Mucosa of gallbladder (tissue), 1 donor: ENCODE measurements around the gene ITGB1BP2. TPM values are rescaled to one million over a fixed set of nuclear protein-coding genes. Genes with fewer than 3 reads are reported as not detected.
A peak's percentile ranks its signal among the peaks of the same experiment; 100 is the strongest.
"Not testable (repeated sequence)": the region's sequence is repeated elsewhere in the genome, so short reads cannot be mapped to it uniquely, and the experiment has no call there.

Source experiments
- DNase-seq: peaks from one replicate; pipeline ENCODE4 v3.0.0-alpha.2; 2020; ENCODE audit warnings: low spot score
- total RNA-seq: library from RNA; stranded (reverse); gene quantifications from one replicate; pipeline ENCODE4 v1.2.1, GENCODE V29; 2021
- donor health status: DM: no; HTN: no; CAD: no.

ITGB1BP2 gene
- total RNA-seq, result 7.0 TPM

- DNase-seq, result no peak
Observed at GRCh38 chrX:71301195-71301924, at the start of gene ITGB1BP2. Gene ITGB1BP2, plus strand, starts transcription at chrX:71301750. Its CDS starts 57 bp downstream, at chrX:71301807.

- no peak for DNase-seq
Observed at GRCh38 chrX:71252221-71252620, 49.3 kb upstream of the ITGB1BP2 start.

GRCh38 chrX:71253253-71254091 is 48.1 kb upstream of the ITGB1BP2 start:
- DNase-seq, result no peak

- peak; percentile 84 for DNase-seq
Observed at GRCh38 chrX:71254092-71254963, 47.2 kb upstream of the ITGB1BP2 start, which contains the start of gene ZMYM3. Gene ZMYM3, minus strand, starts transcription at chrX:71254140. Its CDS starts 885 bp downstream, at chrX:71253255.

- DNase-seq, result no peak
Observed at GRCh38 chrX:71256051-71256450, 45.5 kb upstream of the ITGB1BP2 start.

GRCh38 chrX:71256856-71257255 is 44.7 kb upstream of the ITGB1BP2 start:
- DNase-seq, result no peak

GRCh38 chrX:71268624-71269023 is 32.9 kb upstream of the ITGB1BP2 start:
- DNase-seq, result not testable (repeated sequence)

GRCh38 chrX:71269801-71270395 is 31.7 kb upstream of the ITGB1BP2 start:
- no peak for DNase-seq

- not testable (repeated sequence) for DNase-seq
Observed at GRCh38 chrX:71272313-71272712, 29.2 kb upstream of the ITGB1BP2 start.

GRCh38 chrX:71281300-71281699 is 20.2 kb upstream of the ITGB1BP2 start:
- not testable (repeated sequence) for DNase-seq

GRCh38 chrX:71282514-71283402 is 18.8 kb upstream of the ITGB1BP2 start:
- DNase-seq, result no peak

- peak; percentile 95 for DNase-seq
Observed at GRCh38 chrX:71283403-71284143, 18.0 kb upstream of the ITGB1BP2 start, which contains the start of gene NONO. Gene NONO, plus strand, starts transcription at chrX:71283635. Its CDS starts 7,003 bp downstream, at chrX:71290638.

- no peak for DNase-seq
Observed at GRCh38 chrX:71285929-71286328, 15.6 kb upstream of the ITGB1BP2 start.

- DNase-seq, result no peak
Observed at GRCh38 chrX:71291381-71291780, 10.2 kb upstream of the ITGB1BP2 start.

GRCh38 chrX:71292669-71293365 is 8.7 kb upstream of the ITGB1BP2 start:
- DNase-seq, result no peak

- DNase-seq, result no peak
Observed at GRCh38 chrX:71296806-71297205, 4.7 kb upstream of the ITGB1BP2 start.

GRCh38 chrX:71298119-71298518 is 3.4 kb upstream of the ITGB1BP2 start:
- no peak for DNase-seq

GRCh38 chrX:71300064-71300463 is 1.5 kb upstream of the ITGB1BP2 start:
- not testable (repeated sequence) for DNase-seq

- DNase-seq, result not testable (repeated sequence)
Observed at GRCh38 chrX:71300495-71300894, 1.1 kb upstream of the ITGB1BP2 start.
